ENCODE data around the gene VAT1L.

Gene VAT1L

GRCh38 chr16:77972062-77972392, 183.7 kb downstream of the VAT1L start:
- TF ChIP-seq CTCF (IDR thresholded peaks at IDR 0.05; ENCODE audit: insufficient read depth, low read depth, low read length, missing control alignments), result no peak

GRCh38 chr16:77974883-77975282, 186.5 kb downstream of the VAT1L start:
- H3K4me3 ChIP-seq (ENCODE audit: low read depth, low read length), result no peak overlapping the region
- no peak for TF ChIP-seq CTCF (IDR thresholded peaks at IDR 0.05; ENCODE audit: insufficient read depth, low read depth, low read length, missing control alignments)
- DNase-seq (ENCODE audit: low read depth), result peak; percentile 21

More at GRCh38 chr16:77972062-77972392, 183.7 kb downstream of the VAT1L start:
- no peak for DNase-seq (ENCODE audit: low read depth)
- no peak overlapping the region for H3K4me3 ChIP-seq (ENCODE audit: low read depth, low read length)

GRCh38 chr16:77975942-77976341, 187.6 kb downstream of the VAT1L start:
- no peak for TF ChIP-seq CTCF (IDR thresholded peaks at IDR 0.05; ENCODE audit: insufficient read depth, low read depth, low read length, missing control alignments)
- no peak overlapping the region for H3K4me3 ChIP-seq (ENCODE audit: low read depth, low read length)
- DNase-seq (ENCODE audit: low read depth), result no peak

- no peak for TF ChIP-seq CTCF (IDR thresholded peaks at IDR 0.05; ENCODE audit: insufficient read depth, low read depth, low read length, missing control alignments)
- DNase-seq (ENCODE audit: low read depth), result no peak
- H3K4me3 ChIP-seq (ENCODE audit: low read depth, low read length), result no peak overlapping the region
These were observed 189.0 kb downstream of the VAT1L start for GRCh38 chr16:77977339-77977738.

- no peak for TF ChIP-seq CTCF (IDR thresholded peaks at IDR 0.05; ENCODE audit: insufficient read depth, low read depth, low read length, missing control alignments)
- no peak overlapping the region for H3K4me3 ChIP-seq (ENCODE audit: low read depth, low read length)
- DNase-seq (ENCODE audit: low read depth), result no peak
These were observed 196.7 kb downstream of the VAT1L start for GRCh38 chr16:77985111-77985510.

- no peak for DNase-seq (ENCODE audit: low read depth)
- no peak for TF ChIP-seq CTCF (IDR thresholded peaks at IDR 0.05; ENCODE audit: insufficient read depth, low read depth, low read length, missing control alignments)
- no peak overlapping the region for H3K4me3 ChIP-seq (ENCODE audit: low read depth, low read length)
These were observed 197.8 kb downstream of the VAT1L start for GRCh38 chr16:77986011-77986740.

GRCh38 chr16:77987810-77988209, 199.4 kb downstream of the VAT1L start:
- H3K4me3 ChIP-seq (ENCODE audit: low read depth, low read length), result no peak overlapping the region
- DNase-seq (ENCODE audit: low read depth), result no peak
- no peak for TF ChIP-seq CTCF (IDR thresholded peaks at IDR 0.05; ENCODE audit: insufficient read depth, low read depth, low read length, missing control alignments)

All from GM12865 (cell line).